ENCODE results near the gene STXBP6.
"Not testable (repeated sequence)": the region's sequence is repeated elsewhere in the genome, so short reads cannot be mapped to it uniquely, and the experiment has no call there.

The STXBP6 gene

GRCh38 chr14:24986206-24986893 is 63.6 kb downstream of the STXBP6 start:
- no peak for DNase-seq (ENCODE audit: low read depth)

- DNase-seq (ENCODE audit: low read depth) = no peak
These were observed 64.9 kb downstream of the STXBP6 start for GRCh38 chr14:24984846-24985589.

DNA sequence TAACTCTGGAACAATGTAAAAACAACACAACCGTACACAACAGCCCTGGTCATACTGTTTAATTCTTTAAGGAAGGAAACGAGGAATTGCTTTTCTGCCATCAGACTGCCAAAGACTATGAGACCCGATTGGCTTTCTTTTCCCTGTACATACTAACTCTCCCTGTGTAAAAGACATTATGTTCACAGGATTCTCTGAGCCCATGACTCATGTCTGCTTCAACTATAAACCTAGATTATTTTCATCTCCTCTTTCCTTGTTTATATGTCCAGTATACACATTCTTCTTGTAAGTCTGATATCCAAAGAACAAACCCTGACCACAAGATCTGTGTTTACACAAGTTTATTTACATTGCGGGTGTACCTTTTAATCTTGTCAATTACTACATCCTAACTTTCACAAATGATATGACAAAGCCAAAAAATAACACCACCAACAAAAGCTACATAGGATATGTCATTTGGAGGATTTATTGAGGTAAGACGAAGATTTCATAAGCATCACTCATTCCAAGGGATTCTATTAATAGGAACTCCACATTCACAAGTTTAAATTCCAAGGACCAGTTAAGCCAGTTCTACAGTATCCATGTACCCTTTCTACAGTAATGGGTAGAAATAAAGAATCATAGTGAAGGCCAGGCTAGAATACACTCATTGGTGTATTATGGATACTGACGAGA is 67.3 kb downstream of the STXBP6 start:
- DNase-seq (ENCODE audit: low read depth) = no peak

GRCh38 chr14:24979725-24980239 is 70.2 kb downstream of the STXBP6 start:
- DNase-seq (ENCODE audit: low read depth) = no peak

GRCh38 chr14:24978862-24979724 is 70.9 kb downstream of the STXBP6 start:
- DNase-seq (ENCODE audit: low read depth) = no peak

DNA sequence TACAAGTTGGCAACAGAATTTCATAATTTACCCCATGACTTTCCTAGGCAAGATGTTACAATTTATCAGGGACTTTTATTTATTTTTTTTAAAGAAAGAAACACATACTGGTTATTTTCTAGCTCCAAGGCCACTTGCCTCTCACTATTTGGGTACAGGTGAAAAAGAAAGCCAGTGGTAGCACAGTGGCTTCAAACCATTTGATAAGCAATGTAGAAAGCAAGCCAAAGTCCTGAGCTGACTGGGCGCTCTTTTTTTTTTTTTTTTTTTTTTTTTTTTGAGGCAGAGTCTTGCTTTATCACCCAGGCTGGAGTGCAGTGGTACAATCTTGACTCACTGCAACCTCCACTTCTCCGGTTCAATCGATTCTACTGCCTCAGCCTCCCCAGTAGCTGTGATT is 73.3 kb downstream of the STXBP6 start:
- DNase-seq (ENCODE audit: low read depth) = no peak

- DNase-seq (ENCODE audit: low read depth) = no peak
These were observed 74.6 kb downstream of the STXBP6 start for GRCh38 chr14:24975393-24975792.

GRCh38 chr14:24974591-24975374 is 75.2 kb downstream of the STXBP6 start:
- DNase-seq (ENCODE audit: low read depth) = no peak

GRCh38 chr14:24972844-24973243 is 77.1 kb downstream of the STXBP6 start:
- no peak for DNase-seq (ENCODE audit: low read depth)

GRCh38 chr14:24971255-24971654 is 78.7 kb downstream of the STXBP6 start:
- DNase-seq (ENCODE audit: low read depth) = no peak

GRCh38 chr14:24966579-24966964 is 83.4 kb downstream of the STXBP6 start:
- no peak for DNase-seq (ENCODE audit: low read depth)

GRCh38 chr14:24965934-24966578 is 83.9 kb downstream of the STXBP6 start:
- peak; percentile 3 for DNase-seq (ENCODE audit: low read depth)

DNA sequence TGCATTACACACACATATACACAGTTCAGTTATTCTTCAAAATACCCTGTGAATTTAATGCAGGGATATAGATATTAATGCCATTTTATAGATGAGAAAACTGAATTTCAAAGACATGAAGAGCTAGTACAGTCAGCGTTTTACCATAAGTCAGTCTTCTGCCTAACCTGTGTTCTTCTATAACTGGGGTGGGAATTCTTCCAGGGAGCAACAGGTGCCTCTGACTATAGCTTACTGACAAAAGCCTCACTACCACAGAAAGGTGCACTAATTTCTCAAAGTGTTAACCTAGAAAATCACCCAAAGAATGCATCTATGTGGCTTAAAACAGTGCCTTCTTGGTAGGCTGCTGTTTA is 84.4 kb downstream of the STXBP6 start:
- DNase-seq (ENCODE audit: low read depth) = no peak

DNA sequence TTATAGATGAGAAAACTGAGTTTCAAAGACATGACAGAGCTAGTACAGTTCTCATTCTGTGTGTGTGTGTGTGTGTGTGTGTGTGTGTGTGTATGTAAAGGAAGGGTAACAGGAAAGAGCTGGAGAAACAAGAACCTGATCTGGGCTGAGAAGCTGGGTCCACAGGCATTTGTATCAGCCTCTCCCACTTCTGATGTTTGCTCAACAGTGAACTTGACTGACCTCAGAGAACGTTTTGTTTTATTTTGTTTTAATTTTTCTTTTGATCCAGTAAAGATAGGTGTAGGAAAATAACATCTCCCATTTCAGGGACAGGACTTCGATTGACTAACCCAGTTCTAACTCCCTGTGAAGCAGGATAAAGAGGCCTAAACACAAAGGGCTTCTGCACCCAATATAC is 85.4 kb downstream of the STXBP6 start:
- DNase-seq (ENCODE audit: low read depth) = no peak

DNA sequence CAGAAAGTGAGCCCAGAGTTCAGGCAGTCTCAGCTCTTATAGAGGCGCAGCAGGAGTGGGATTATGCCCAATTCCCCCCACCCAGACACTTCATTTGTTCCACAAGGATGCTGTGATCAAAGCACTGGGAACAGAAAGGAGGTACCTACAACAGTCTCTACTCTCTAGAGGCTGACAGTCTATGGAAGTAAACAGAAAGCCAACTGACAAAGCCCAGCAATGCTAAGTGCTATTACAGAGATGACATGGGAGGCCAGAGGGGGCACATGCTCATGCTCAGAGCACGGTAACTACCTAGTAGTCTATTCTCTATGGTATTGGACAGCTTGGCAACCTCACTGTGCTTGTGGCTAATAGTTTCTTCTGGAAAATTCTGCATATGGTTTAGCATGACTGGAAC is 85.9 kb downstream of the STXBP6 start:
- no peak for DNase-seq (ENCODE audit: low read depth)

- not testable (repeated sequence) for DNase-seq (ENCODE audit: low read depth)
These were observed 87.8 kb downstream of the STXBP6 start for GRCh38 chr14:24962118-24962517.

GRCh38 chr14:24960816-24961215 is 89.1 kb downstream of the STXBP6 start:
- DNase-seq (ENCODE audit: low read depth) = no peak

- DNase-seq (ENCODE audit: low read depth) = no peak
These were observed 90.1 kb downstream of the STXBP6 start for GRCh38 chr14:24959791-24960331.

- no peak for DNase-seq (ENCODE audit: low read depth)
These were observed 91.7 kb downstream of the STXBP6 start for GRCh38 chr14:24958271-24958670.

- DNase-seq (ENCODE audit: low read depth) = no peak
These were observed 92.1 kb downstream of the STXBP6 start for GRCh38 chr14:24957814-24958213.

Measured in GM04504 (cell line).